AG09309 (cell line): Measurements from ENCODE around the gene LPCAT2.

Experiments
- DNase-seq: peaks from one replicate; pipeline ENCODE4 v3.0.0-alpha.2; 2010; ENCODE audit warnings: low read depth
- H3K4me3 ChIP-seq: 2 replicates; pipeline ENCODE4 v1.5.1; 2011; ENCODE audit warnings: mild to moderate bottlenecking, low read depth, low read length, moderate library complexity; ENCODE audit not compliant: control insufficient read depth
- CTCF ChIP-seq: IDR thresholded peaks from 2 replicates; pipeline ENCODE4 v1.5.1; 2011; ENCODE audit warnings: mild to moderate bottlenecking, low read depth, low read length, inconsistent platforms; ENCODE audit not compliant: insufficient read depth, control insufficient read depth; ENCODE audit errors: missing control alignments

LPCAT2 gene

GRCh38 chr16:55574811-55575210 lies 65.9 kb downstream of the LPCAT2 start:
- TF ChIP-seq CTCF, result no peak
- no peak overlapping the region for H3K4me3 ChIP-seq
- DNase-seq, result no peak

- DNase-seq, result no peak
- TF ChIP-seq CTCF, result no peak
- no peak overlapping the region for H3K4me3 ChIP-seq
Observed at GRCh38 chr16:55575496-55575895, 66.6 kb downstream of the LPCAT2 start.

GRCh38 chr16:55576384-55576783 lies 67.5 kb downstream of the LPCAT2 start:
- TF ChIP-seq CTCF, result no peak
- no peak overlapping the region for H3K4me3 ChIP-seq
- no peak for DNase-seq

GRCh38 chr16:55577887-55578286 lies 69.0 kb downstream of the LPCAT2 start:
- H3K4me3 ChIP-seq, result no peak overlapping the region
- no peak for TF ChIP-seq CTCF
- DNase-seq, result no peak

GRCh38 chr16:55585631-55586030 lies 76.8 kb downstream of the LPCAT2 start:
- no peak for TF ChIP-seq CTCF
- DNase-seq, result no peak
- H3K4me3 ChIP-seq, result no peak overlapping the region

- TF ChIP-seq CTCF, result no peak
- H3K4me3 ChIP-seq, result no peak overlapping the region
- no peak for DNase-seq
Observed at GRCh38 chr16:55588799-55589198, 79.9 kb downstream of the LPCAT2 start.

- DNase-seq, result no peak
- no peak for TF ChIP-seq CTCF
- H3K4me3 ChIP-seq, result no peak overlapping the region
Observed at GRCh38 chr16:55592306-55592705, 83.4 kb downstream of the LPCAT2 start.
